ENCODE results near the gene SH3BGR.

The SH3BGR gene

DNA sequence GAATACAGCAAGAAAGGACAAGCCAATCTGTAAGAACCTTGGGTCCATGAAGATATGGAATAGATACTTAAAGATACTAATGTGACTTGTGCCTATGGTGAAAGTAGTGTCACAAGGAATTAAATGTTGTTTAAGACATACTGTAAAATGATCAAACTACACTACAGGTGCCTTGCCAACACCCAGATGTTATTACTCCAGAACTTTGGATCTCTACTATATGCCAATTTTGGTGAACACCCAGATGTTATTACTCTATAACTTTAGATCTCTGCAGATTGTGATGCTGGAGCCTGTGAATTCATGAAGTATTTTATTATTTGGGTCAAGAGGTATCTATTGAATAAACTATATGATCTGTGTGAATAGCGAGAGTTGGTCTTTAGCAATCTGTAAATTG lies 101.1 kb downstream of the SH3BGR start:
- no peak for DNase-seq (ENCODE audit: low read depth)

DNA sequence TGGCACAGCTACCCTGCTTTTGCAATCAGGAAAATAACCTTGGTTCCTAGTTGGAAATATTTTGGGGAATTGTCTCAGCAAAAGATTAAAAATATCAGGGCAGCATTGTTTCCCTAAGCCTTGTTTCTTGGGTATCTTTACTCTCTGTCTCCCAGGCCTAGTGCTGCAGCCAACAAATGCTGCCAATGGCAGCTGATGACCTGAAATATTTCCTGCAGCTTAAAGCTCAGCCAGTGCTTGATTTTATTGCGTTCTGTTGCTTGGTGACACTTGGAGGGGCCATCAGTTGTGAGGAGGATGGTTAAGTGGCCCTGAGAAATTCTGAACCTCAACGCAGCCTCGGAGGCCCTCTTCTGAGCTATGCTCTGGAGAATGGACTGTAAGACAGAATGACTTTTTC lies 101.6 kb downstream of the SH3BGR start:
- no peak for DNase-seq (ENCODE audit: low read depth)

DNA sequence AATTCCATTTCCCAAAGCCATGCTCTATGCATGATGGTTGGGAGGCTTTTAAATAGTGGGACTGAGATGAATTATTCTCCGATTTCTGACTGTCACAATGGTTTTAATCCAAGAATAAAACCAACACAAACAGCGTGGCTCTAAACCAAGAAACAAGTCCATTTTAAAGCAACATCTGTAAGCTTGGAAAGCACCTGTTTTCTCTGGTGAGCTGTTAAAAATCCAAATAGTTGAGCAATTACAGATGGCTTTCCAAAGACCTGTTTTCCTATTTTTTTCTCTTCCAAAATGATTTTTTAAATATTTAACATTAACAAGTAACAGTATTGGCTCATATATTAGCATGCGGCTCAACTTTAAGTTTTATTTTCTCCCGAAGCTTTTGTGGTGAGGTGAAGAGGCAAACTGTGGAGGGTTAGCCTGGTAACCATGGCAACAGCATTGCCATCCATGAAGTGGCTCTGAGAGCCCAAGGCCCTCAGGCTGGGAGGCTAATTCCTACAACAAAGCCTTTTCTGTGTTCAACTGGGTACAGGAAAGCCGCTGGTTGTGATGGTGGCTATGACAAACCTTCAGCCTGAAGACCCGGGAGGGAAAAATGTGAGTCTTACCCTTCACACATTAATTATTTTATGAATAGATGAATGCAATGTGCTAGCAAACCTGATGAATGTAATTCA lies 104.3 kb downstream of the SH3BGR start:
- DNase-seq (ENCODE audit: low read depth), result no peak

DNA sequence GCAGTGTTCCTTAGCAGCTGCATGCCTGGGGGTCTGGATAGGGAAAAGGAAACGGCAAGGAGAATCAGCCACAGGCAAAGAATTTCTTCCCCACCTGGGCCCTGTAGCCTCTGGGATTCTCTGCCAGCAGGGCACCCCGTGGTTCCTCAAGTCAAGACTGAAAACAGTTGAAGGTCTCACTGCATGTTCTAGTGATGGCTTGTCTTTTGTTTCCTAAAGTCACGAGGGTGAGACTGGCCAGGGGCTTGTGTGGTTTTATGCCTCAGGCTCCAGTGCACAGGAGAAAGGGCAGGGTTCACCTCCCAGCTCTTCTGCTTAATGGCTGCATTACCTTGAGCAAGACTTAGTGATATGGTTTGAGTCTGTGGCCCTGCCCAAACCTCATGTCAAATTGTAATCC lies 107.7 kb downstream of the SH3BGR start:
- no peak for DNase-seq (ENCODE audit: low read depth)

DNA sequence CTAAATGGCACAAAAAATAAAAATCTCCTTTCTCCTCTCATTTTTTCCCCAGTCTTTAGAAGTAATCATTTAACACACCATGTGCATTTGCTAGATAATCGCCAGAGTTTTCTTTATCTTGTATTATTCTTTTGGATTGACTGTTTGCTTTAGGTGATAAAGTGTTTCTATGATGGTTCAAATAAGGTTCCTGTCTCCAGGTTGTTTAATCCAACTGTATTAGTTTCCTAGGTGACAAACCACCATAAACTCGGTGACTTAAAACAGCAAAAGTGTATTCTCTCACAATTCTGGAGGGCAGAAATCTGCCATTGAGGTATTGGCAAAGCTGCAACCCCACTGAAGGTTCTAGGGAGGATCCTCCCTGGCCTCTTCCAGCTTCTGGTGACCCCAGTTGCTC lies 109.4 kb downstream of the SH3BGR start:
- DNase-seq (ENCODE audit: low read depth), result no peak

DNA sequence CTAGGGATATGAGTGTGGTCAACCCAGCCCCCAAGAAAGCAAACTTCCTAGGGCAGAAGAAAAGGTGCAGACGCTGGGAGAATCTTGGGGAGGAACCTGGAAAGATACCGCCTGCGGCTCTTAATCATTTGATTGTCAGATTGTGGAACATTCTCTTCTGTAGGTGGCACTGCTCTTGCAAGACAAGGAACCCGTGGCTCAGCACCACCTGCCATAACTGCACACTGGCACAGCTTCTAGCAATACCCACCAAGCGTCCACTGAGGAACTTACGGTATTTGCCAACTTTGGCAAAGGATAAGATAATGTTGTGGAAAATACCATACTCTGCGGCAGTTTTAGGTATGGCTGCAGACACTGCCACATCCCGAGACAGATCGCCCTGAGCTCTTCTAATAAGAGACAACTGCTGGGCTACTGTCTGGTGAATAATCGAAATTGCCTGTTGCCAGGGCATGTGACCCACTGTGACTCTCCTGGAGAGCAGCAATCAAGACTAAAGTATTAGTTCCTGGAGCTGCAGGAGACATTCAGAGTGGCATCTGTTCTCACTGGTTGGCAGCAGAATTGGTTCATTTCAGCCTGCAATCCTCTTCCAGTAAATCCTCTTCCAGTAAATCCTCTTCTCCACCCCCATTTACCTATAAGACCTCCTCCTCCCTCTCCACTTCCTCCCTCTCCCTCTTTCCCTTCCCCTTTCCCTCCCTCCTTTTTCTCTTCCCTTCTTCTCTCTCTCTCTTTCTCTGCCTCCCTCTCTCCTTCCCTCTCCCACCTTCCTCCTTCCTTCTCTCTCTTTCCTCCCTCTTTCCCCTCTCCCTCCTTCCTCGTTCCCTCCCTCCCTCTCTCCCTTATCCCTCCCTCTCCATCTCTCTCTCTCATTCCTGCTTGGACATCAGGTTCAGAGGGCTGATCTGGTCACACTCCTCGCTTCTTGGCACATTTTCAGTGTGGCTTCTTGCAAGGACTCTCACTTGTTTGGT lies 111.3 kb downstream of the SH3BGR start:
- DNase-seq (ENCODE audit: low read depth), result no peak

DNA sequence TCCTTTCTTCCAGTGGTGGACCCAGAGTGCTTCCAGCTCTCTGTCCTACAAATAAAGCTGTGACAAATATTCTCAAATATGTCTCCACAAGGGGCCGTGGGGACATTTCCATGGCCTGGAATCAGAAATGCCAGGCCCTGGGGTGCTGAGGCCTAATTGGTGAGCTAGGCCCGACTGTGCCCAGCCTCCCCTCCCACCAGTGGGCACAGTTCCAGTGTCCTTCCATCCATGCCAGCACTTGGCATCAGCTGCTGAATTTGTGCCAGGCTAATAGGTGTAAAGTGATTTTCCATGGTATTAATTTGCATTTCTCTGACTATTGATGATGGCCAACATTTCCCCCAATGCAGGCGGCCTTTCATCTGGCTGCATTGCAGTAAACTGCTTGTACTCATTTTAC lies 112.4 kb downstream of the SH3BGR start:
- no peak for DNase-seq (ENCODE audit: low read depth)

All from stromal cell of bone marrow (primary cell).